UCSD-AML1 (cell line): Measurements from ENCODE around the gene SART3.
"Not testable (repeated sequence)": the region's sequence is repeated elsewhere in the genome, so short reads cannot be mapped to it uniquely, and the experiment has no call there.

Experiments
- DNase-seq: peaks from one replicate; lab custom pipeline; 2025; ENCODE audit not compliant: unreplicated experiment; lab: John Stamatoyannopoulos, UW

Gene SART3

DNA sequence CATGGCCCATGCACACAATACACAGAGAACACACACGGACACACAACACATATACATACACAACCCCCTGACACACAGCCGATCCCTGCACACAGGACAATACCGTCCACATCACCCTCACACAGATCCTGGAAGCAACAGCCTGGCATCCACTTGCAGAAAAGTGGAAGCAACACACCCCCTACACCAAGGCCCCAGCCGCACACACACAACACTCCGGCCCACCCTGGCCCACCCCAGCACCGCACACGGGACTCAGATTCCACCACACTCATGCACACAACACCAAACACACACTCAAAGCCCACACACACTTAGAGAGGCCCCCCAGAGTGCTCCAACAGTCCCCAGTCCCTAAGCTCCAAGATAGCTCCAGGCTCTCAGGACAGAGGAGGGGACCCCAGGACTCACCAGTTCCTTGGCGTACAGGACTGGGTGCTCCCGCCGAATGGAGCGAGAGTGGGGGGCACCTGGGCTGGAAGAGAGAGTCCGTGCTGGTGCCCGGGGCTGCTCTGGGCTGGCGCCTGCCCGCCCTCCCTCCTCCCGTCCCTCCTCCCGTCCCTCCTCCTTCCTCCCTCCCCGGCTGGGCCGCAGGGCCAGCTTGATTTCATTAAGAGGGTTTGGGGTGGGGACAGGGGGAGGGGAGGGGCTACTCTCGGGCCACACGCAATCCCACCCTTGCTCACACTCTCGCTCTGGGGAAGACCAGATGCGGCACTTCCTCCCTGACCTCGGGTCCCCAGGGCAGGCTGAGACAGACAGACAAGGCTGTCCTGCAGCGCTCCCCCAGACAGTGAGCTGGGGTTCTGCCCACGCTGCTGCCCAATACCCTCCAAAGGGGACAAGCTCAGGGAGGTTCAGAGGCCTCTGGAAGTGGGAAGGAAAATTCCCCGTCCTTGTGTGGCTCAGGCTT lies 36.8 kb upstream of the SART3 start, which contains the start of gene TMEM119:
TSS of gene TMEM119 (minus strand) at position 526 of the 913 bp plus-strand sequence. CDS start 5,701 bp downstream, outside the sequence.
- no peak for DNase-seq

DNA sequence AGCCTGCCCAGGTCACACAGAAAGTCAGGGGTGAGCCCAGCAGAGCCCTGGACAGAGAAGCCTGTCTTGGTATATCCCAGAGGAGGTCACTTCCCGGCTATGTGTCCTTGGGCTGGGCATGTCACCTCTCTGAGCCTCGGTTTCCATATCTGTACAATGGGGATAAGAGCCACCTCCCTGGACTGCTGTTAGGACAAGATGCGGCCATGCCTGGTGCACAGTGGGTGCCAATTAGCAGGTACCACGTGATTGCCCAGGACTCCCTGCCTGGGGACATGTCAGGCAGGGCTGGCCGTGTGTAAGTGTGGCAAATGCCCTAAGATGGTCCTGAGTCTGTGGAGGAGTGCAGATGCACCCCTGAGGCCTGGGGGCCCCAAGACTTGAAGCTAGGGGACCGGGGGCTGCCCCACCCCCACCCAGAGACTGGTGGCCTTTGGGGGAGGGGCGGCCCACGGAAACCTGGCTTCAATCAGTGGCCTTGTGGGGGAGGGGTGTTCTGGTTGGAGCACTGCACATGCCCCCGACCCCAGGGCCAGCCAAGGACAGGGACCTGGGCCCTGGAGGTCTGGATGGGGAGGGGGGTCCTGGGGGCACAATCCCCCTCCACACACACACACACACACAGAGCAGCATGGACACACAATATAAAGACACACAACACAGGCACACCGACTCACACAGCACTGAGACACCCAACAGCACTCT lies 36.0 kb upstream of the SART3 start:
- no peak for DNase-seq

DNA sequence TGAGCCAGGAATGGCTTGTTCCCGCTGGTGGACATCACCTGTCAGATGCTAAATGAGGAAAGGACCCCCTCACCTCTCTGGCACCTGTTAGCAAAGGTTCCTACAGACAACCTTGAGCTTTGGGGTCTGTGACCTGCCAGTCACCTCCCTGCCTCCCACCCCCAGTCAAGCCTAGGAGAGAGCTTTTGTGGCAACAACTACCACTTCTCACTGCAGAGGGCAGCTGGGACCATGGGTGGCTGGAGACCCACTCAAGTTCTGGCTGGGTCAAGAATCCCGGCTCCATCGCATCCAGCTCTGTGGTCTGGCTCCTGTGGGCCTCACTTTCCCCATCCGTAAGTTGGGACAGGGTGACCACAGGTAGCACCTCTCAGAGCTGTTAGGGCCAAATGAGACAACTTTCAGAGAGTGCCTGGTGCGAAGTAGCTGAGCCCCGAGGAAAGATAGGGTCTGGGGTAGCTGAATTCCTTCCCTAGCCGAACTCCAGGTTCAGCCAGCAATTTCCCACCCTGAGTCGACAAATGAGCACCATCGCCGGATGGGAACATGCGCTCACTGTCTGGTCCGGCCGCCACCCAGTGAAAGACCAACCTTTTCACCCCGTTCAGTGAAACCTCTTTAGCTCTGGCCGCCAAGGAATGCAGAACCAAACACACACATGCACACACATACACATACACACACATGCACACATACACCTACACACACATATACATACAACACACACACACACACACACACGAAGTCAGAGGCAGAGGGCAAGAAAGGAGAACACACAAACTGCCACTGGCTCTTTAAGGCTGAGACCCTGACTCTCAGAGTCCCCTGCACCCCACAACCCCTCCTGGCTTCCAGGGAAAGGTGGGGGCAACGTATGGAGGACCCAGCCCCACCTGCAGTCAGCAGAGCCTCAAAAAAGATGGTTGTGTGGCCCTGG lies 35.0 kb upstream of the SART3 start:
- DNase-seq: no peak

- no peak for DNase-seq
These were observed 34.2 kb upstream of the SART3 start for GRCh38 chr12:108594960-108595710.

- DNase-seq: no peak
These were observed 33.4 kb upstream of the SART3 start for GRCh38 chr12:108594323-108594903.

DNA sequence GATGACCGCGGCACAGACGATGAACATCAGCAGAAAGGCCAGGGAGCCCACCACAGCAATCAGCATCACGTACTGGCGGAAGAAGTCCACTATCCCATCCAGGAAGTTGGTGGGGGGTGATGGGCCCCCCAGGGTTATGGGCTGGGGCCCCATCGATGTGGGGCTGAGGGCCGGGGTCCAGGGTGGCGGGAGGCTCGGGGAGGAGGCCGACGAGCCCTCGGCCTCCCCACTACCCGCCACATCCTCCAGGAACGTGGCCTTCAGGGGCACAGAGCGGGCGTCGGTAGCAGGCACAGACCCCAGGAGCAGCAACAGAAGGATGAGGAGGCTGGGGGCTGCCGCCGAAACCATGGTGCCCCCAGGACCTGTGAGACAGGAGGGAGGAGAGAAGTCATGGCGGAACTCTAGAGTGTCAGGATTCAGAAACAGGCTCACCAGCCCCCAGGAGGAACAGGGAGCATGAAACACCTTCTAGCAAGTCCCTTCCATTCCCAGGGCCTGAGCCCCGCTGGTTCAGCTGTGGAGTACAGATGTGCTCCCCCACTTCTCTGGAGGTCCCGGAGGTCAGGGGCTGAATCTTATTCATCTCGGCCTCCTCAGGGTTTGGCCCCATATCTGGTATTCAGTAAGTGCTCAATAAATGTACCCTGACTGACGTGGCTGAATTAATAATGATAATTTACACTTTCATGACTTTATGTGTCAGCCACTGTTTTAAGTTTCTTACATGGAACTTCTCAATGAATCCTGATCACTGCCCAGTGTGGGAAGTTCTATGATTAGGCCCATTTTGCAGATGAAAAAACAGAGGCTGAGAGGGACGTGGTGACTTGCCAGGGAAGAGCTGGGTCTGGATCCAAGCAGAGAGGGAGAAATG lies 31.3 kb upstream of the SART3 start:
- no peak for DNase-seq

- DNase-seq: no peak
These were observed 30.5 kb upstream of the SART3 start for GRCh38 chr12:108591267-108591980.

DNA sequence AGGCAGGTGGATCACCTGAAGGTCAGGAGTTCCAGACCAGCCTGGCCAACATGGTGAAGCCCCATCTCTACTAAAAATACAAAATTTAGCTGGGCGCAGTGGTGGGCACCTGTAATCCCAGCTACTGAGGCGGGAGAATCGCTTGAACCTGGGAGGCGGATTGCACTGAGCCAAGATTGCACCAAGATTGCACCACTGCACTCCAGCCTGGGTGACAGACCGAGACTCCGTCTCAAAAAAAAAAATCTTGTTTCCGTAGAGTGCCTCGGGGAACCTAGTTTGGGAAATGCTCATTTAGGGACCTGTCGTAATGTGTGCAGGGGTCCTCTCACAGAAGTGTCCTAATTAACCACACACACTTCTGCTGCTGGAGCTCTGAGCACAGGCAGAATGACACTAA lies 29.5 kb upstream of the SART3 start:
- not testable (repeated sequence) for DNase-seq

GRCh38 chr12:108589840-108590229 lies 28.9 kb upstream of the SART3 start:
- no peak for DNase-seq

DNA sequence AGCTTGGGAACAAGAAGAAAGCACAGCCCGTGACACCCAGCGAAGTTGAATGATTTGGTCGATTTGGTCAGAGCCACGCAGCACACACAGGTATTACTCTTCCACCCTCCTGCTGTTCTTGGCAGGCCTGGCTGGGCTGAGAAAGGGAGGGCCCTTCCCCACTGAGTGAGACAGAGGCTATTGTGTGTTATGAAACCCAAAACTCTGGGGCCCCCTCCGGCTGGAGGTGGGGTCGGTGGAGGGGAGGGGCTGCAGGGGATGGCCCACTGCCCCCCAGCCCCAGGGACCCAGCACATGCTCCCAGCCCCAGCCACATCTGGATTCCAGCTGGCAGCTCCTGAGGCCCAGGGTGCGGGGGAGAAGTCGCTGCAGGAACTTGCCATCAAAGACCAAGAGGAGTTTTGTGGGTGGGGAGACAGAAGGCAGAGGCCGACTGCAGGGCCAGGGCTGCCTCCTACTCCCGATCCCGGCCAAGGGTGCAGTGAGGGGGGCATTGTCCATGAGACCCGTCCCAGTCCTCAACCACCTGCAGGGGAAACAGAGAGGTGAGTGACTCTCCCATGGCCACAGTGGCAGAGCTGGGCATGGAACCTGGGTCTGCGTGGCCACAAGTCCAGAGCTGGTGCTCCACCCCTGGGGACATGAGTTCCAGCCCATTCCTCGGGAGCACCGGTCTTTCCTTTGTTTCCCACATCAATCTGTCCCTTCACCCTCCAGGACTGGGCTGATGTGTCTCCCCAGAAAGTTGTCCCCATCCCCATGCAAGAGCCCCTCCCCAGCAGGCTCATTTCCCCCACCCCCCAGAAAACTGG lies 28.3 kb upstream of the SART3 start:
- no peak for DNase-seq

DNA sequence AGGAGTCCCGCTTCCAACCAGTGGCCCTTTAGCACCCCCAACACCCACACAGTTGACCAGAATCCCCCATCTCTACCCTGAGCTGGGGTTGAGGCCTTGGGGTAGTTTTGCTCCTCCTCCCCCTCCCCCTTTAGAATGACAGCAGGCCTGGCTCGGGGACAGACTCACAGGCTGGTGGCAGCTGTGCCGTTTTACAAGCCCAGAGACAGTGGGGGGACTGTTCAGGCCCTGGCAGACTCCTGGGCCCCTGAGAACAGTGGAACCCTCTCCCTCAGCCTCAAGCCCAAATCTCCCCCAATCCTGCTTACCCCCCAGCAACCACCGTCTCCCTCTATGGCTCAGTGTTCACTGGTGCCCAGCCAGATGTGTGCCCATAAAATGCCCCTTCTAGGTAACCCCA lies 26.9 kb upstream of the SART3 start:
- no peak for DNase-seq

DNA sequence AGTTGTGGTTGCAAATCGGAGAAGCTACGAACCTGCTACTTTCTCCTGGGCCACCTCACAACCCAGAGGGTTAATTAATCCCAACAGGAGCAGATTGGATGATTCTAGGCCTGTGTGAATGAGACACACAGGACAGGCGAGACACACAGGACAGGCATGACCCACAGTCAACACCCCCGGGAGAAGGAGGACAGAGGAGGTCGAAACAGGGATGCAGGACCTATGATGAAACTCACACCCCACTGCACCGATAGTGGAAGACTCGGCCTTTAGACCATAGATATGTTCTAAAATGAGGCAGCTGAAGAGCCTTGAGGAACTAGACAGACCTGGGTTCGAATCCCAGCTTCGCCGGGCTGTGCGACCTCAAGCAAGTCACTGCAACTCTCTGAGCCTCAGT lies 25.3 kb upstream of the SART3 start:
- DNase-seq: no peak

- no peak for DNase-seq
These were observed 24.9 kb upstream of the SART3 start for GRCh38 chr12:108585864-108586263.

DNA sequence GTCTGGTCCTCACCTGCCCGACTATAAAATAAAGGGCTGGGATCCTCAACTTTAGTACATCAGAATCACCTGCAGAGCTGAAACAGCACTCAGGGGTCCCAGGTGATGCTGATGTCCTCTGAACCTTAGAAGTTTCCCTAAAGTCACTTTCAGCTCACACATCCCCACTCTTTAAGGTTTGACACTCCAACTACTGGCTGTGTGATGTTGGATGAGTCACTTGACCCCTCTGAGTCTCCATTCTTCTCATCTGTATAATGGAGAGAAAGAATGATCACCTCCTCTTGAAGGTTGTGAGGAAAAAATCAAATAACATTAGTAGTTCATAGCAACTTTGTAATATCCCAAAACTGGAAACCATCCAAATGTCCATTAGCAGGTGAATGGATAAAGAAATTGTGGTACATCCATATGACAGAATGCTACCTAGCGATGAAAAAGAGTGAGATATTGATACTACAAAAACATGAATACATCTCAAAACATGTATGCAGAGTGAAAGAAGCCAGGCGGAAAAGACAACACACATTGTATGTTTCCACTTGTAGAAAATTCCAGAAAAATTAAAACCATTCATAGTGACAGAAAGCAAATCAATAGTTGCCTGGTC lies 23.6 kb upstream of the SART3 start:
- DNase-seq: no peak

- DNase-seq: no peak
These were observed 23.0 kb upstream of the SART3 start for GRCh38 chr12:108583991-108584390.

GRCh38 chr12:108582978-108583770 lies 22.2 kb upstream of the SART3 start:
- DNase-seq: no peak
